Thymus (tissue), 11 donors: ENCODE results near the gene RSF1. TPM values are rescaled to one million over a fixed set of nuclear protein-coding genes. Genes with fewer than 3 reads are reported as not detected.

Experiments used
- DNase-seq, 9 donors: peaks; one replicate each; pipeline ENCODE4 v3.0.0-alpha.2; 2013; ENCODE audit warnings: low spot score in 9 of 9, low read depth in 6 of 9, missing footprints in 1 of 9
- H3K27ac ChIP-seq, 2 donors: one replicate each; pipeline ENCODE4 v1.5.1; 2013; ENCODE audit warnings: control low read depth in 1 of 2, low read depth in 1 of 2, low read length in 1 of 2, mild to moderate bottlenecking in 1 of 2, moderate library complexity in 1 of 2
- H3K27me3 ChIP-seq, 2 donors: one replicate each; pipeline ENCODE4 v1.5.1; 2013; ENCODE audit warnings: low read length in 1 of 2; ENCODE audit not compliant: control insufficient read depth in 2 of 2, insufficient read depth in 1 of 2
- H3K36me3 ChIP-seq, 2 donors: one replicate each; pipeline ENCODE4 v1.5.1; 2013; ENCODE audit warnings: low read length in 1 of 2, mild to moderate bottlenecking in 1 of 2, moderate library complexity in 1 of 2; ENCODE audit not compliant: control insufficient read depth in 2 of 2, insufficient read depth in 2 of 2
- H3K4me1 ChIP-seq, 2 donors: one replicate each; pipeline ENCODE4 v1.5.1; 2013; ENCODE audit warnings: low read length in 2 of 2; ENCODE audit not compliant: control insufficient read depth in 2 of 2, insufficient read depth in 2 of 2
- H3K4me3 ChIP-seq, 2 donors: one replicate each; pipeline ENCODE4 v1.5.1; 2013; ENCODE audit warnings: low read length in 2 of 2, control low read depth in 1 of 2, mild to moderate bottlenecking in 1 of 2
- H3K9me3 ChIP-seq, 2 donors: one replicate each; pipeline ENCODE4 v1.5.1; 2013; ENCODE audit warnings: low read length in 1 of 2, mild to moderate bottlenecking in 1 of 2; ENCODE audit not compliant: control insufficient read depth in 2 of 2, insufficient read depth in 1 of 2
- WGBS: extraction: QIAGEN DNeasy Blood & Tissue Kit; methylation state at CpG from one replicate; pipeline ENCODE4 v1.1.7; 2013; 5-methylcytosine and 5-hydroxymethylcytosine counted together
- polyA plus RNA-seq: library from polyadenylated mRNA; stranded (reverse); fragments of 200-250 nt; gene quantifications from one replicate; pipeline ENCODE4 v1.2.3, GENCODE V29; 2013
- total RNA-seq: library from RNA; stranded (reverse); fragments of 120-200 nt; gene quantifications from one replicate; pipeline ENCODE4 v1.2.4, GENCODE V29; 2013
- donor health status: healthy.

Gene RSF1
- total and polyA plus RNA-seq, 2 donors, result 12.2 to 51.8 TPM

DNA sequence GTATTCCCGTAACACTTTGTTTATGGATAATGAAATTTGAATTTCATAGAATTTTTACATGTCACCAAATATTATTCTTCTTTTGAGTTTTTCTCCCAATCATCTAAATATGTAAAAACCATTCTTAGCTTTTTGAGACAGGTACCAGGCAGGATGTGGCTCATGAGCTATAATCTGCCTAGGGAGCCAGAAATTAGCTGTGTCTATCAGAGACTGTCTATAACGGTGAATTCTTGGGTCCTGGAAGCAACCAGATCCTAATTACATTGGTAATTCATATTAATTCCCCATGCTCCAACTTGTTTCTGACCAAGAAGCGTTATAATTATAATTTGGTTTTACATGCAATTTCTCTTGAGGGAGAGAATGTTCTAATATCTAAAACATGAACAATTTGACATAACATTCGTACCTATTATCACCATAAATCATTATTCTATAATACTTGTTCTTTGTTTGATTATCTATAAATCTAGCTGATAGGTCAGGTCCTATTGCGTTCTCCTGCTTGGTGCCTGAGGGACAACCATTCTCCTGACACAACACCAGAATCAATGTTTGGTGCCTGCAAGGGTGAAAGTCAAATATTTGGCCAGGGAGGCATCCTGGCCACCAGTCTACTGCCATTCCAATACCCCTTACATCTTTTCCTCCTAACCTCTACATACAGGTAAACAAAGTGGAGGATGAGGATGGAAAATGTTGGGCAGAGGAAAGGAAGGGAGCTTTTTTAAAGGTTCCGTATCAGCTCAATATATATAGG, 69.9 kb downstream of the RSF1 start:
- no peak overlapping the region for H3K27ac ChIP-seq
- 98% methylated on average over 6 of the region's 6 CpGs for WGBS
- no peaks in the 10 kb centered on the region for H3K4me1 ChIP-seq
- no peak overlapping the region for H3K4me3 ChIP-seq
- H3K27me3 ChIP-seq, result no peaks in the 10 kb centered on the region
- DNase-seq, result no peak
- no peaks in the 10 kb centered on the region for H3K9me3 ChIP-seq
- H3K36me3 ChIP-seq, result peaks cover 6 to 7% of the 10 kb centered on the region in 2 donors

DNA sequence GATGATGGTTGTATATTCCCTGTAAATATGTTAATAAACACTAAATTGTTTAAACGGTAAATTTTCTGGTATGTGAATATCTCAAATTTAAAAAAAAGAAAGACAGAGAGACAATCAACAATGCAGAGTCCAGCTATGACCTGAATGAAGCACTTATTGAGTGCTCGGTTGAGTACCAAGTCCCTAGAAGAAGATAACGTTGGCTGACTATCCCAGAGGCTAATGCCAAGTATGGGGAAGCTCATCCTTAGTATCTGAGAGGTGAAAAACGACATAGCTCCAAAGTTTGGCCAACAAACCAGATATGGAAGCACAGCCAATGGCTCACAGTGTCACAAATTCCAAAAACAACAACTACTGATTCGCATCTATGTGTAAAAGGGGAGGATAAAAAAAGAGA, 71.3 kb downstream of the RSF1 start:
- Histone ChIP-seq H3K9me3 (no peaks in the 10 kb centered on the region), H3K4me1 (no peaks in the 10 kb centered on the region), H3K27ac (no peak overlapping the region), H3K4me3 (no peak overlapping the region), H3K27me3 (no peaks in the 10 kb centered on the region), H3K36me3 (peaks cover under 1 to 6% of the 10 kb centered on the region in 2 donors)
- 98% methylated on average over 5 of the region's 5 CpGs for WGBS
- no peak for DNase-seq

DNA sequence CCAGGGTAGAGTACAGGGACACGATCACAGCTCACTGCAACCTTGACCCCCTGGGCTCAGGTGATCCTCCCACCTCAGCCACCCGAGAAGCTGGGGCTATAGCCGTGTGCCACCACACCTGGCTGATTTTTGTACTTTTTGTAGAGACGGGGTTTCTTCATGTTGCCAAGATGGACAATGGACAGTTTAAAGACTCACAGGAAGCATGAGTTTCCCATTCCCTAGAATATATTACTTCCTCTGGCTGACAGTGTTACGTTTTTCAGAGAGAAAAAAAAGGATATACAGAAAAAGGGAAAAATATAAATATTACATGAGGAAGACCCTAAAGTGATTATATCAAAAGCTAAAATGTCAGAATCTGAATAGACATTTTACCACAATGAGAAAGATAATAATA, 72.3 kb downstream of the RSF1 start:
- no peaks in the 10 kb centered on the region for H3K9me3 ChIP-seq
- H3K4me3 ChIP-seq, result no peak overlapping the region
- H3K4me1 ChIP-seq, result no peaks in the 10 kb centered on the region
- 87% methylated on average over 5 of the region's 5 CpGs for WGBS
- peaks cover 0 to 3% of the 10 kb centered on the region in 2 donors for H3K36me3 ChIP-seq
- no peak for DNase-seq
- no peaks in the 10 kb centered on the region for H3K27me3 ChIP-seq
- H3K27ac ChIP-seq, result no peak overlapping the region

DNA sequence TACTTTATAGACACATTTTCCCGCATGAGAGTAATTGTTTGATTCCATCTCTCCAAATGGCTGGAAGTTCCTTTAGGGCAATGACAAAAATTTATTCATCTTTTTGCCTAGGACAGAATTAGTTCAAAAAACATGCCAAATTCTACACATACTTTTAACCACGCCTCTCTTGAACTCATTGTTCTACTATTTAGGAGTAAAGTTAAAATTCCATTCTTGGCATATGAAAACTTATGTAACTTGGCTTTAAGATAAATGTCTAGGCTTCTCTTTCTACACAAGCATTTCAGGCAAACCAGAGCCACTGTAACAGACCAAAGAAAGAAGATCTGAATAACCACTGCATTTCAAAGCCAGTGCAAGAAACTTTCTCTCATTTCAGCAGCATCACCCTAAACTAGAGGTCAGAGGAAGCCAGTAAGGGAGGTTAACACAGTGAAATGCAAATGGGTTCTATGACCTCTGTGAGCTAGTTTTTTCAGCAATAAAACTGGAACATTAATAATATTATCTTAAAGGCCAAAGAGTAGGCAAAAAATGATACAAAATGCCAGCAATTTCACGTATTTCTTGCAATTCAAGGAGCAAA, 73.0 kb downstream of the RSF1 start:
- H3K9me3 ChIP-seq, result no peaks in the 10 kb centered on the region
- peaks cover 0 to 5% of the 10 kb centered on the region in 2 donors for H3K36me3 ChIP-seq
- no peak overlapping the region for H3K4me3 ChIP-seq
- H3K27ac ChIP-seq, result no peak overlapping the region
- WGBS, result 96% methylated on average over 3 of the region's 3 CpGs
- no peak for DNase-seq
- no peaks in the 10 kb centered on the region for H3K4me1 ChIP-seq
- H3K27me3 ChIP-seq, result no peaks in the 10 kb centered on the region

DNA sequence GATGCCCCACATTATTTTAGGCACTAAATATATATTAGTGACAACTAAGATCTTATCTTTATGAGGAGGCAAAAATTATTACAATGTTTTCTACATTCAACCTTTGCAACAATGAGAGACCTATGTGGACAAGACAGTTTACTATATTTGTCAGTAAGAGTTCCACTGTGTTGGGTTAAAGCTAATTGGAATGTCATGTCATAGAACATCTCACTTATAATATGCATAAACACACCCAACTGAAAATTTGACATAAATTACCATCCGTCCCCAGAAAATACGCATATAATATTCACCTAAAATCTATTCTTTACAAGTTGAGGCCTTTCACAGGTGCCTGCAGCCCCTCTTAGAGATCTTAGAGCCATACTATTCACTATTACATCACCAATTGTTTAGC, 84.0 kb downstream of the RSF1 start:
- no peak for DNase-seq

DNA sequence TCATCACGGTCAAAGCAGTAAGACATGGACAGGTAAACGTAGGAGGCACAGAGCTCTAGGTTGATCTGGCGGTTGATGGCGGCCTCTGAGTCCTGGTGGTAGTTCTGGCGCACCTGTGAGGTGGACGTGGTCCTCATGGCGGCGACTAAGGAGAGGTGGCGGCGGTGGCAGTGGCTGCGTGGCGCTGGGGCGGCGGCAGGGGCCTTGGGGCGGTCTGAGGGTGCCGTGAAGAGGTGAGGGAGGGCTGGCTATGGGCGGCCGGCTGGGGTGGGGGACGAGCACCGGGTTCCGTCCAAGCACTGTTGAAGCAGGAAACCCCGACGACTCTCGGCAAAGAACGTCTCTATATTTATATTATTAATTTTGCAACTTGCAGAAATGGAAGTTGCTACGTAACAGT, 85.6 kb downstream of the RSF1 start:
- no peak overlapping the region for H3K27ac ChIP-seq
- no peak overlapping the region for H3K4me3 ChIP-seq
- peaks cover 2 to 20% of the 10 kb centered on the region in 2 donors for H3K9me3 ChIP-seq
- 98% methylated on average over 26 of the region's 26 CpGs for WGBS
- no peaks in the 10 kb centered on the region for H3K4me1 ChIP-seq
- DNase-seq, result no peak
- peaks cover 18 to 29% of the 10 kb centered on the region in 2 donors for H3K36me3 ChIP-seq
- no peaks in the 10 kb centered on the region for H3K27me3 ChIP-seq

More for the DNA sequence above, 84.0 kb downstream of the RSF1 start:
- H3K36me3 ChIP-seq, result peaks cover 14 to 24% of the 10 kb centered on the region in 2 donors
- no peaks in the 10 kb centered on the region for H3K4me1 ChIP-seq
- no peaks in the 10 kb centered on the region for H3K27me3 ChIP-seq
- H3K9me3 ChIP-seq, result peaks cover under 1 to 10% of the 10 kb centered on the region in 2 donors
- WGBS, result 96% methylated on average over 2 of the region's 2 CpGs
- no peak overlapping the region for H3K27ac ChIP-seq
- no peak overlapping the region for H3K4me3 ChIP-seq

DNA sequence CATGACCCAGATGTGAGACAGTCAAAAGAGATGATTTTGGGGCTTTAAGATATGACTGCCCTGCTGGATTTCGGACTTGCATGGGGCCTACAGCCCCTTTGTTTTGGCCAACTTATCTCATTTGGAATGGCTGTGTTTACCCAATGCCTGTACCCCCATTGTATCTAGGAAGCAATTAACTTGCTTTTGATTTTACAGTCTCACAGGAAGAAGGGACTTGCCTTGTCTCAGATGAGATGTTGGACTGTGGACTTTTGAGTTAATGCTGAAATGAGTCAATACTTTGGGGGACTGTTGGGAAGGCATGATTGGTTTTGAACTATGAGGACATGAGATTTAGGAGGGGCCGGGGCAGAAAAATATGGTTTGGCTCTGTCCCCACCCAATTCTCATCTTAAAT, 88.4 kb downstream of the RSF1 start:
- Histone ChIP-seq H3K4me3 (no peak overlapping the region), H3K9me3 (peaks cover 2 to 20% of the 10 kb centered on the region in 2 donors), H3K36me3 (peaks cover 14 to 27% of the 10 kb centered on the region in 2 donors), H3K27me3 (no peaks in the 10 kb centered on the region), H3K27ac (no peak overlapping the region), H3K4me1 (no peaks in the 10 kb centered on the region)
- no peak for DNase-seq
- WGBS, result 98% methylated on average over 2 of the region's 2 CpGs

DNA sequence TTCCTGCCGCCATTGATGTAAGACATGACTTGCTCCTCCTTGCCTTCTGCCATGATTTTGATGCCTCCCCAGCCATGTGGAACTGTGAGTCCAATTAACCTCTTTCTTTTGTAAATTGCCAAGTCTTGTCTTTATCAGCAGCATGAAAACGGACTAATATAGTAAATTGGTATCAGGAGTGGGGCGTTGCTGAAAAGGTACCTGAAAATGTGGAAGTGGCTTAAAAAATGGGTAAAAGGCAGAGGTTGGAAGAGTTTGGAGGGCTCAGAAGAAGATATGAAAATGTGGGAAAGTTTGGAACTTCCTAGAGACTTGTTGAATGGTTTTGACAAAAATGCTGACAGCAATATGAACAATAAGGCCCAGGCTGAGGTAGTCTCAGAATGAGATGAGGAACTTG, 89.7 kb downstream of the RSF1 start:
- H3K9me3 ChIP-seq, result peaks cover 2 to 20% of the 10 kb centered on the region in 2 donors
- H3K36me3 ChIP-seq, result peaks cover 11 to 20% of the 10 kb centered on the region in 2 donors
- no peak for DNase-seq
- 99% methylated on average over 3 of the region's 3 CpGs for WGBS
- no peaks in the 10 kb centered on the region for H3K4me1 ChIP-seq
- no peak overlapping the region for H3K27ac ChIP-seq
- H3K4me3 ChIP-seq, result no peak overlapping the region
- H3K27me3 ChIP-seq, result no peaks in the 10 kb centered on the region

DNA sequence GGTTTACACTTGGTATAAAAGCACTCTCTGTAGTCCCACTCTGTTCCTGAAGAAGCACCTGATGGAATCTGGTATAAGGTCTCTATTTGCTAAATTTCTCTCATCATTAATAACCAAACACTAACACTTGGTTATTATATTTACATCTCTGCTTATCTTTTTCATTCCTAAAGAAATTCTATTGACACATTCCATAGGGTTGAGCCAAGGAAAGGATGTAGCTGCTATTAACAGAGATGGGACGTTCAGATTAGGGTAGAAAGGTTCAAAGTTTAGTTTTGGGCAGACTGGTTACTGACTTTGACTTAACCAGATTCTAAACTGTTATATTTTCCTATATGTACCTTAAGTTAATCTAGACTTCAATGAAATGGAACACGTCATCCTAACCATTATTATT, 91.5 kb downstream of the RSF1 start:
- Histone ChIP-seq H3K27ac (no peak overlapping the region), H3K4me3 (no peak overlapping the region), H3K27me3 (no peaks in the 10 kb centered on the region), H3K36me3 (peaks cover 15 to 27% of the 10 kb centered on the region in 2 donors), H3K4me1 (no peaks in the 10 kb centered on the region), H3K9me3 (peaks cover 2 to 20% of the 10 kb centered on the region in 2 donors)
- WGBS, result 99% methylated on average over 2 of the region's 2 CpGs
- DNase-seq, result no peak
